ENCODE results near the gene NGLY1.

The NGLY1 gene

DNA sequence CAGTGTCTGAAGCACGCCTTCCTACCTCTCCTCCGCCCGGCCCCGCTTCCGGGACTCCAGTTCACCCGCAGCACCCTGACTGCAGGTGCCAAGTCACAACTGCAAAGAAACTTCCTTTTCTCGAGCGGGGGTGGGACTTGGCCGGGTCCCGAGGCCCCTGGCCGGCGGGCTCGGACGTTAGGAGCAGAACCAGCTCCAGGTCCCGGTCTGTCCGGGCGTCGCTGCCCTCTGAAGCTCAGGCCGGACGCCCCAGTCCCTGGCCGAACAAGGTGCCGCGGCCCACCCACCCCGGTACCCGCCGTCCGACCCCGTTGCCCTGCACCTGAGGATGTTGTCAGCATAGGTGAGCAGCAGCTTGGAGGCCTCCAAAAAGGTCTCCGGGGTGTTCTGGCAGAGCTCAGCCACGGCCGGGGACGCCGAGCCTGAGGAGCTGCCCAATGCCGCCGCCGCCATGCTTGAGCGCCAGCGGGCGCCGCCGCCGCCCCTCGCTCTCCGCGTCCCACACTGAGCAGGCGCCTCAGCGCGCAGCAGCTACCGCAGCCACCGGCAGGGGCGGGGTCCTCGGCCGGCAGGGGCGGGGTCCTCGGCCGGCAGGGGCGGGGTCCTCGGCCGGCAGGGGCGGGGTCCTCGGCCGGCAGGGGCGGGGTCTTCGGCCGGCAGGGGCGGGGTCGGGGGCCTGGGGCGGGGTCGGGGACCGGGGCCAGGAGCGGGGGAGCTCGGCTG is at the start of gene NGLY1:
Gene NGLY1 (minus strand): TSS at position 506 of the 723 bp plus-strand sequence. CDS start 53 bp downstream, at position 453.
- no peak for FAIRE-seq

GRCh38 chr3:25831578-25831977 is 48.3 kb upstream of the NGLY1 start:
- FAIRE-seq, result no peak

- FAIRE-seq, result no peak
Measured at GRCh38 chr3:25830373-25831280, 47.4 kb upstream of the NGLY1 start.

DNA sequence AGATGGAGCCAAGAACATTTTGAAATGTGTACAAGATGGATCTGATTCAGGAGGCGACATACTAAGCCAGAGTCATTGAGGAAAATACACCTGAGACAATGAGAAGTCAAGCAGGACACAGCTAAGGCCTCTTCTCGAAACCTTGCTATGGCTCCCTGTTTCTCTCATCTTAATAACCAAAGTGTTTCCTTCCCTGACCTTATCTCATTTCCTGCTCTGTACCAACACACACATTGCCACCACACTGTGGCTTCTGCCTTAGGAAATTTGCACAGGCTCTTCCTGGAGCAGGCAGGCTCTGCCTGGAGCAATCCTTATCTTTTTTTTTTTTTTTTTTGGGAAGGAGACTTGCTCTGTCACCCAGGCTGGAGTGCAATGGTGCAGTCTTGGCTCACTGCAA is 43.3 kb upstream of the NGLY1 start:
- FAIRE-seq, result no peak

- FAIRE-seq, result no peak
Measured at GRCh38 chr3:25823314-25823713, 40.1 kb upstream of the NGLY1 start.

DNA sequence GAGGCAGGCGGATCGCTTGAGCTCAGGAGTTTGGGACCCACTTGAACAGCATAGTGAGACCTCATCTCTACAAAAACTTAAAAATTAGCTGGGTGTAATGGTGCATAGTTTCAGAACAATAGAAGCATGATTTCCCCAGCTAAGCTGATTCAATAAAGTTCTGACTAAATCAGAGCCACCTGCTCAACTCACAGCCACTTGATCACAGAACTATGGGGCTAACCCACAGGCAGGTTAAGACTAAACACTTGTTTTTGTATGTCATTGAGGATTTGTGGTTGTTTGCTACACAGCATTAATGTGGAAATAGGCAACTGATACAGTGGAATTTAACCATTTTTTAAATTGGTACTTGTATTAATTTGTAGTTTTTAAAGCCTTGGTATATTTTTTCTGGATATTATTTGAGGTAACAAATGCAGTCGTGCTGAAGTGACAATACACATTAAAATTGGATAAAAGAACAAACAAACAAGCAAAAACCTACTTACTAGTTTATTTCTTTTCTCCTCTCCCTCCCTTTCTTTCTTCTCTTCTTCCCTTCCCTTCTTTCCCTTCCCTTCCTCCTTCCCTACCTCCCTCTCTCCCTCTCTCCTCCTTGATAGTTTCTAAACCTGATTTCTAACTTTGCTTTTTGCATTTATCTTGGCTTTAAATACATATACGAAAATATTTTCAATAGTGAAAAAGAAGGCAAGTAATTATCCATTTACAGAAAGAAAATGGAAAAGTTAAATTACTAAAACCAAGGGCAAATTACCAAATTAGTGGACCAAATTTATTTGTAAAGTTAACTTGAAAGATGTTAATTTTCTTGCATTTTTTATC is 38.7 kb upstream of the NGLY1 start:
- FAIRE-seq, result no peak

GRCh38 chr3:25820816-25821486 is 37.7 kb upstream of the NGLY1 start:
- FAIRE-seq, result no peak

DNA sequence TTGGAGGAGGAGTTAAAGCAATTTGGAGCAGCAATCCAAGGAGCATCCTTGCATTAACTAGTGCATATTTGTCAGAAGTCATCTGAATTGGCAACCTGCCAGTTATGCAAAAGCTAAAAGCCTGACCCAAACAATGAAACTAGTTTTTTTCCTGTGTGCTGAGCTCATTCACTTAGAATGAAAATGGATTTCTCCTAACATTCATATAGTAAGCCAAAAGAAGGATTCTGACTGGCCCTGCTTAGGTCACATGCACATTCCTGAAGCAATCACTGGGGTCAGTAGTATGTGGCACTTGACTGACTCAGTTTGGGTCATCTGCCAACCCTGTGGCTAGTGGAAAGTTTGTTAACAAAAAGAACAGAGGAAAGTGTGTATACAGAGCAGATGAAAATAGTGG is 37.1 kb upstream of the NGLY1 start:
- FAIRE-seq, result no peak

DNA sequence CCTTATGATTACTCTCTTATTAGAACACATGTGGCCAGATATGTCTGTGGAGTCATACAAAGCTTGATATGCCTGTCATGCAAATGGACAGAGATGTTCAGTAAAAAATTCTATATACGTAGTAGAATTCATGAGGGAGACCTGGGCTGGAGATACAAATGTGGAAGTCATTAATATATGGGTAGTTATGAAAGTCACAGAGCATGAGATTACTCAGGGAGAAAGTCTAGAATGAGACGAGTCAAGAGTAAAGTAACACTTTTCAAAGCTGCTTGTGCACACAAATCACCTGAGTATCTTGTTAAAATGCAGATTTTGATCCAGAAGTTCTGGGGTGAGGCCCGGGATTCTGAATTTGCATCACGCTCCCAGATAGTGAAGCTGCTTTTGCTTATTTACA is 35.1 kb upstream of the NGLY1 start:
- no peak for FAIRE-seq

DNA sequence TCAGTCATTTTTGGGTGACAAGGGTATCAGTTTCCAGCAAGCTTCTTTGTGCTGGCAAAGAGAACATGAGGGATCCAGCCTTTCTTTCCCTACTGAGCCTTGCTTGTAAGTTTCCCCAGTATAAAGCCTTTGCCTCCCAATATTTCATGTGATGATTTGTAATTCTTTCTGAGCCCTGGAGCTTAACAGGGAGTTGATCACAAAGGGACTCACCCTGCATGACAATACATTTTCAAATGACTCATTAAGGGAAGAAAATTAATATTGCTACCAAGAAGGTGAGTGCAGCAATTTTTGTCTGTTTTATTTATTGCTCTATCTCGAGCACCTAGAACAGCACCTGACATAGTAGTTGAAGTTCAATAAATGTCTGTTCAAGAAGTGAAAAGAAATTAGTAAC is 34.4 kb upstream of the NGLY1 start:
- no peak for FAIRE-seq

- no peak for FAIRE-seq
Measured at GRCh38 chr3:25817107-25817506, 33.9 kb upstream of the NGLY1 start.

DNA sequence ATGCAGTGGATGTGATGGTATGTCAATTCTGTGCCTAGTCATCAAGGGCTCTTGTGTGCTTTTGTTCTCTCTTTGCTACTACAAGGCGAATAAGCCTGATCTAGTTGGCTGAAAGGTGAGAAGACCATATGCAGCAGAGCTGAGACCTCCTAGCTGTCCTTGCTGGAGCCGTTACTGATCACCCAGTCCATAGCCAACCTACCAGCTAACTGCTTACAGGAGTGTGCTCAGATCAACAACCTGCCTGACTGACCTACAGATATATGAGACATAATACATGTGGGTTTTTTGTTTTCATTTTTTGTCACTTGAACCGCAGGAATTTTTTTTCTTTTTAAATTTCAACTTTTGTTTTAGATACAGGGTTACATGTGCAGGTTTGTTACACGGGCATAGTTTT is 29.4 kb upstream of the NGLY1 start:
- no peak for FAIRE-seq

DNA sequence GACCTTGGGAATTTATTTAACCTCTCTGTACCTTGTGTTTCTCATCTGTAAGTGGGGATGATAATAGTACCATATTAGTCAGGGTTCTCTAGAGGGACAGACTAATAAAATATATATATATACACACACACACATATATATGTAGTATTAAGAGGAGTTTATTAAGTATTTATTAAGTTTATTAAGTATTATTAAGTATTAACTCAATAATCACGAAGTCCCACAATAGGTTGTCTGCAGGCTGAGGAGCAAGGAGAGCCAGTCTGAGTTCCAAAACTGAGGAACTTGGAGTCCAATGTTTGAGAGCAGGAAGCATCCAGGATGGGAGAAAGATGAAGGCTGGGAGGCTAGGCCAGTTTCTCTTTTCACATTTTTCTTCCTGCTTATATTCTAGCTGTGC is 21.4 kb upstream of the NGLY1 start:
- no peak for FAIRE-seq

GRCh38 chr3:25803833-25804232 is 20.6 kb upstream of the NGLY1 start:
- FAIRE-seq, result no peak

DNA sequence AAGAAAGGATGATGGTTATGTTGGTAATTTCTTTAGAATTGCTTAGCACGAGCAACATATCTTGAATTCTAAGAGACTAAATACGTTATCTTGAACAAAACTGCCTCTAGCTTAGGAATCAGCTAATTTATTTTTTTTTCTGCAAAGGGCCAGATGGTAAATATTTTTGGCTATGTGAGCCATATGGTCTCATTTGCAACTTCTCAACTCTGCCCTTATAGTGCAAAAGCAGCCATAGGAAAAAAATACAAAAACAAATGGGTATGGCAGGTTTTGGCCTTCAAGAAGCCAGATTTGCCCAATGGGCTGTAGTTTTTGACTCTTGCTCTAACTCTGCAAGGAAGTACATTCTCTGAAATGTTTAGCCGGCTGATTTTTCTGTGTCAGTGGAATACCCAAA is 18.5 kb upstream of the NGLY1 start:
- FAIRE-seq, result no peak

GRCh38 chr3:25789596-25790556 is 6.6 kb upstream of the NGLY1 start, which contains the start of gene OXSM:
OXSM (plus strand) TSS chr3:25790090; CDS start chr3:25791021, 931 bp downstream.
- FAIRE-seq, result peak; percentile 85

DNA sequence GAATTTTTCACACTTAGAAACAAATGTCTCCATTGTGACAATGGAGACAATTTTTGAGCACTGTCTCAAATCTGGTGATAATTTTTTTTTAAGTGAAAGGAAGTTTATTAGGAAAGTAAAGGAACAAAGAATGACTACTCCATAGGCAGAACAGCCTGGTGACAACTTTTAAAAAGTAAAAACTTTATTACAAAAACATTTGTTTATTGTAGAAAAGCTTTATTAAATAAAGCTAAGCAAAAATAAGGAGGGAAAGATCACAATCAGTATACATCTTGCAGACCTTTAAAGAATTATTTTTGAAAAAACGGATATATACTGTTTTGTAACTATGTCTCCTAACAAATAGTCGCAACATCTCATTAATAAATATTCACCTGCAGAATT is 6.0 kb upstream of the NGLY1 start:
- FAIRE-seq, result peak; percentile 63

DNA sequence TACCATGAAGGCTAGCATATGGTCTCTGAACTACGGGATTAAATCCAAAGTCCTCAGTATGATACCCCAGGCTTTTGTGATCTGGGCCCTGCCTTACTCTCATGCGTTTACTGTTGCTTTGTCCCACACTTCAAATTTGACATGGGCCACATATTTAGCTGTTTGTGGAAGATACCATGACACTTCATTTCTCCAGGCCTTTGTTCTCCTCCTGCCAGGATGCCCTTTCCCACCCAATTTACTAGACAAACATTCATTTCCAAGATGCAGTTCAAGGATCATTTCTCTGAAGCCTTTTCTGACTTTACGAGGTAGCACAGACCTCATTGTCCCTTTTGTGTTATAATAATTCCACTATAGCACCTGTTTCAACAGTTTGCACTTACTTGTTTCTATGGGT is 4.4 kb upstream of the NGLY1 start:
- no peak for FAIRE-seq

DNA sequence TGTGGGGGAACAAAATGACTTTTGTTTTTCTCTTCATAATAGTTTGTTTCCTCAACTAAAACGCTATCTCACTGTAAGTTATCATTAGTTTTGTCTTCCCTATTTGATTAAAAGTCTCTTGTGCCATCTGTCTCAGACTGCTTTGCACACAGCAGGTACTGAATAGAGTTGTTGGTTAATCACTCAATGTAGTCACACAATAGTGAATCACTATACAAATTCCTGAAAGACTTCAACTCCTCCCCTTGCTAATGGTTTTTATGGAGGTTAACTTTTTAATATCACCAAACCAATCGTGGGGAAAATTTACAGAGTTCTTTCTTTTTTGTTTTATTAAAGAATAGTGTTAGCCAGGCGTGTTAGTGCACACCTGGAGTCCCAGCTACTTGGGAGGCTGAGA is 2.6 kb upstream of the NGLY1 start:
- FAIRE-seq, result no peak

DNA sequence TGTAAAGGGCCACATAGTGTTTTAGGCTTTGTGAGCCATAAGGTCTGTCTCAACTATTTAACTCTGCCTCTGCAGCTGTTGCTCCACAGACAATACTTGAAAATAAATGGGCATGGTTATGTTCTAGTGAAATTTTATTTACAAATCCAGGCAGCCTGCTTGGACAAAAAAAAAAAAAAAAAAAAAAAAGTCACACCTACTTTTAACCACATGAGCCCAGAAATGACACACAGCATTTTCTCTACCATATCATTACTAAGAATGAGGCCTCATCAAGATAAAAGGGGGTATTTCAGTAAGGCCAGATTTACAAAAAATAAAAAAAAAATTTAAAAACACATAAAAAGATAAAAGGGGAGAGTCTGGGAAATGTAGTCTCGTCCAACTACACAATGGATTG is 1.7 kb upstream of the NGLY1 start:
- no peak for FAIRE-seq
